HepG2 (cell line): ENCODE data around the gene ZFHX3. TPM values are rescaled to one million over a fixed set of nuclear protein-coding genes. Genes with fewer than 3 reads are reported as not detected.

Experiments
- ATAC-seq: fragments of 200-7000 bp; cut with Tn5 transposase; 3 replicates; pipeline ENCODE4 v1.9.1; 2020; ENCODE audit warnings: mild to moderate bottlenecking, moderate library complexity
- BruUV-seq: library from RNA; stranded (reverse); fragments of 400-500 nt; replicated peaks from 2 replicates; lab custom pipeline; 2021; lab: Mats Ljungman, UMichigan
- CTCF ChIA-PET: fragments of 300-600 bp; formaldehyde crosslinking; extraction: SDS; loops from one replicate; lab custom pipeline; 2021; ENCODE audit warnings: low total read pairs, inconsistent platforms, low intra/inter-chr PET ratio; lab: Yijun Ruan, JAX
- POLR2A ChIA-PET: fragments of 350-600 bp; sonication (Branson Sonifier 250); formaldehyde crosslinking; loops from one replicate; lab custom pipeline; 2020; ENCODE audit warnings: antibody characterized with exemption, inconsistent platforms; lab: Yijun Ruan, JAX
- DNase-seq: peaks from one replicate; pipeline ENCODE4 v3.0.0-alpha.2; 2015; ENCODE audit warnings: low spot score
- FAIRE-seq: peaks from 3 replicates; lab custom pipeline; 2011; peaks lifted over from hg19 to GRCh38; lab: Jason Lieb, UNC
- H2AFZ ChIP-seq: one replicate; pipeline ENCODE4 v1.6.1; 2011; ENCODE audit warnings: low read length, inconsistent platforms
- H3K27ac ChIP-seq: fragments of 300-600 bp; 3 replicates; pipeline ENCODE4 v1.8.0; 2011; ENCODE audit warnings: mixed run types, mild to moderate bottlenecking, mixed read lengths, low read length, inconsistent platforms; ENCODE audit not compliant: insufficient read depth; ENCODE audit errors: extremely low read length
- H3K27me3 ChIP-seq, 2 experiments: fragments of 200-600 bp in 1 of 2; 2 replicates in 1 of 2; 3 replicates in 1 of 2; pipeline versions ENCODE4 v1.6.0 to v1.8.0; 2011; ENCODE audit warnings: low read length in 2 of 2, mild to moderate bottlenecking in 2 of 2, moderate library complexity in 2 of 2, inconsistent platforms in 1 of 2; ENCODE audit not compliant: insufficient read depth in 2 of 2, control insufficient read depth in 1 of 2
- H3K36me3 ChIP-seq, 2 experiments: fragments of 200-600 bp in 1 of 2; replicated peaks in 1 of 2; 2 replicates in 1 of 2; 3 replicates in 1 of 2; pipeline versions ENCODE4 v1.5.1 to v1.8.0; 2011; ENCODE audit warnings: low read length in 2 of 2, inconsistent platforms in 1 of 2; ENCODE audit not compliant: insufficient read depth in 2 of 2, control insufficient read depth in 1 of 2
- H3K4me1 ChIP-seq: 2 replicates; pipeline ENCODE4 v1.5.1; 2012; ENCODE audit warnings: low read length, inconsistent platforms; ENCODE audit not compliant: insufficient read depth
- H3K4me2 ChIP-seq: 2 replicates; pipeline ENCODE4 v1.6.0; 2011; ENCODE audit warnings: low read depth, low read length, inconsistent platforms
- H3K4me3 ChIP-seq, 3 experiments: fragments of 200-600 bp in 1 of 3; sonication (generic), shearing (Covaris generic) in 1 of 3; replicated peaks in 1 of 3; 2 replicates each; pipeline ENCODE4 v1.5.1; 2011 to 2016; ENCODE audit warnings: low read length in 3 of 3, inconsistent platforms in 2 of 3, low read depth in 2 of 3, mild to moderate bottlenecking in 2 of 3, control low read depth in 1 of 3, mixed read lengths in 1 of 3; ENCODE audit not compliant: insufficient read depth in 1 of 3
- H3K79me2 ChIP-seq: one replicate; pipeline ENCODE4 v1.6.1; 2011; ENCODE audit warnings: low read length, inconsistent platforms; ENCODE audit not compliant: insufficient read depth
- H3K9ac ChIP-seq: 2 replicates; pipeline ENCODE4 v1.6.0; 2011; ENCODE audit warnings: mild to moderate bottlenecking, low read depth, low read length, inconsistent platforms; ENCODE audit not compliant: insufficient read depth
- H3K9me3 ChIP-seq: 2 replicates; pipeline ENCODE4 v1.5.1; 2012; ENCODE audit warnings: mild to moderate bottlenecking, low read length
- H4K20me1 ChIP-seq: 2 replicates; pipeline ENCODE4 v1.6.0; 2011; ENCODE audit warnings: inconsistent platforms, mild to moderate bottlenecking, low read length, moderate library complexity; ENCODE audit not compliant: insufficient read depth
- BRD4 ChIP-seq: sonication (generic); formaldehyde crosslinking; IDR thresholded peaks from 2 replicates; pipeline ENCODE4 v1.4.0; 2020; ENCODE audit warnings: missing genetic modification reagents
- FOXJ3 ChIP-seq: sonication (generic); formaldehyde crosslinking; IDR thresholded peaks from 2 replicates; pipeline ENCODE4 v1.4.0; 2020; ENCODE audit warnings: missing genetic modification reagents, mild to moderate bottlenecking, borderline replicate concordance
- PATZ1 ChIP-seq: sonication (generic); formaldehyde crosslinking; IDR thresholded peaks from 2 replicates; pipeline ENCODE4 v1.4.0; 2020; ENCODE audit warnings: missing genetic modification reagents
- PLRG1 ChIP-seq: fragments of 450-650 bp; conservative IDR thresholded peaks from 2 replicates; pipeline ENCODE4 v1.6.1; 2016
- SALL1 ChIP-seq: sonication (generic); formaldehyde crosslinking; IDR thresholded peaks from 2 replicates; pipeline ENCODE4 v1.8.0; 2022; ENCODE audit warnings: mild to moderate bottlenecking, missing genetic modification reagents
- SRSF1 ChIP-seq: fragments of 200-400 bp; formaldehyde crosslinking; optimal IDR thresholded peaks from 2 replicates; pipeline ENCODE3; 2017; ENCODE audit warnings: mild to moderate bottlenecking, low read depth, low read length, moderate library complexity
- ZBTB1 ChIP-seq: sonication (generic); formaldehyde crosslinking; IDR thresholded peaks from 2 replicates; pipeline ENCODE4 v1.4.0; 2020; ENCODE audit warnings: missing genetic modification reagents, borderline replicate concordance
- ZBTB20 ChIP-seq: sonication (generic); formaldehyde crosslinking; IDR thresholded peaks from 2 replicates; pipeline ENCODE4 v1.8.1; 2023; ENCODE audit warnings: missing genetic modification reagents, low read depth, mild to moderate bottlenecking, borderline replicate concordance
- ZEB1 ChIP-seq: IDR thresholded peaks from 2 replicates; pipeline ENCODE4 v1.6.1; 2012; ENCODE audit warnings: mild to moderate bottlenecking, low read depth, inconsistent platforms; ENCODE audit not compliant: insufficient replicate concordance
- ZNF329 ChIP-seq: sonication (generic); formaldehyde crosslinking; IDR thresholded peaks from 2 replicates; pipeline ENCODE4 v1.9.0; 2021; ENCODE audit warnings: low read depth, mild to moderate bottlenecking, missing genetic modification reagents
- ZNF337 ChIP-seq: sonication (generic); formaldehyde crosslinking; IDR thresholded peaks from 2 replicates; pipeline ENCODE4 v1.5.1; 2020; ENCODE audit warnings: missing genetic modification reagents, low read depth, mild to moderate bottlenecking, borderline replicate concordance
- ZNF547 ChIP-seq: sonication (generic); formaldehyde crosslinking; IDR thresholded peaks from 2 replicates; pipeline ENCODE4 v1.5.1; 2020; ENCODE audit warnings: mild to moderate bottlenecking, missing genetic modification reagents
- ZNF580 ChIP-seq: IDR thresholded peaks from 2 replicates; pipeline ENCODE4 v1.6.1; 2016; ENCODE audit warnings: low read depth, borderline replicate concordance
- WGBS: methylation state at CpG from one replicate; pipeline ENCODE4 v1.1.6; 2017; ENCODE audit warnings: low lambda C conversion rate; 5-methylcytosine and 5-hydroxymethylcytosine counted together
- in situ Hi-C: cut with HindIII; loops from 2 replicates; pipeline ENCODE4 v1.10.0; 2017; ENCODE audit warnings: low pct_unique_long_range_greater_than_20kb; ENCODE audit not compliant: extremely low pct_ligation_motif_present
- intact Hi-C: fragments of 100-400 bp; cut with micrococcal nuclease; formaldehyde crosslinking; loops from one replicate; pipeline ENCODE4 v1.10.0; 2022; ENCODE audit not compliant: unreplicated experiment
- polyA plus RNA-seq, 8 experiments: library from polyadenylated mRNA; depleted of rRNA in 3 of 8; stranded (reverse) in 7 of 8; unstranded in 1 of 8; fragments of >200 nt; fragmentation: Illumina TruSeq in 4 of 8; extraction: Trizol in 4 of 8; gene quantifications; 2 replicates each; pipeline versions ENCODE4 v1.2.1 to v1.2.3, GENCODE V29; 2011 to 2016; ENCODE audit warnings: low read depth in 4 of 8, missing spikeins in 1 of 8, mixed read lengths in 1 of 8; ENCODE audit not compliant: insufficient read depth in 1 of 8
- total RNA-seq, 5 experiments: library from RNA; depleted of rRNA; stranded (reverse); fragments of >200 nt; fragmentation: Illumina TruSeq; extraction: Trizol; gene quantifications; 2 replicates each; pipeline ENCODE4 v1.2.3, GENCODE V29; 2016; ENCODE audit warnings: low read depth in 1 of 5
- TF ChIP-seq, protein P1 (sequence below): IDR thresholded peaks from 2 replicates; pipeline ENCODE4 v1.6.1; 2012; ENCODE audit warnings: low read length, improper control_type of control experiment

The ZFHX3 gene
- total and polyA plus RNA-seq, 2 of the 13 experiments (the other 11 are each of a cell fraction or from before 2014, with no cell fraction given): 5.0 to 6.0 TPM

- TF ChIP-seq ZNF547: no peak
- TF ChIP-seq ZEB1: no peak
- TF ChIP-seq ZBTB1 (CRISPR knock-in tag): no peak
- no peak for TF ChIP-seq BRD4 (CRISPR knock-in tag)
These were observed 10.6 kb downstream of the ZFHX3 start (continued) for GRCh38 chr16:73037331-73037745.

- H3K79me2 ChIP-seq: peaks cover 99% of the 10 kb centered on the region
- TF ChIP-seq, protein P1, sequence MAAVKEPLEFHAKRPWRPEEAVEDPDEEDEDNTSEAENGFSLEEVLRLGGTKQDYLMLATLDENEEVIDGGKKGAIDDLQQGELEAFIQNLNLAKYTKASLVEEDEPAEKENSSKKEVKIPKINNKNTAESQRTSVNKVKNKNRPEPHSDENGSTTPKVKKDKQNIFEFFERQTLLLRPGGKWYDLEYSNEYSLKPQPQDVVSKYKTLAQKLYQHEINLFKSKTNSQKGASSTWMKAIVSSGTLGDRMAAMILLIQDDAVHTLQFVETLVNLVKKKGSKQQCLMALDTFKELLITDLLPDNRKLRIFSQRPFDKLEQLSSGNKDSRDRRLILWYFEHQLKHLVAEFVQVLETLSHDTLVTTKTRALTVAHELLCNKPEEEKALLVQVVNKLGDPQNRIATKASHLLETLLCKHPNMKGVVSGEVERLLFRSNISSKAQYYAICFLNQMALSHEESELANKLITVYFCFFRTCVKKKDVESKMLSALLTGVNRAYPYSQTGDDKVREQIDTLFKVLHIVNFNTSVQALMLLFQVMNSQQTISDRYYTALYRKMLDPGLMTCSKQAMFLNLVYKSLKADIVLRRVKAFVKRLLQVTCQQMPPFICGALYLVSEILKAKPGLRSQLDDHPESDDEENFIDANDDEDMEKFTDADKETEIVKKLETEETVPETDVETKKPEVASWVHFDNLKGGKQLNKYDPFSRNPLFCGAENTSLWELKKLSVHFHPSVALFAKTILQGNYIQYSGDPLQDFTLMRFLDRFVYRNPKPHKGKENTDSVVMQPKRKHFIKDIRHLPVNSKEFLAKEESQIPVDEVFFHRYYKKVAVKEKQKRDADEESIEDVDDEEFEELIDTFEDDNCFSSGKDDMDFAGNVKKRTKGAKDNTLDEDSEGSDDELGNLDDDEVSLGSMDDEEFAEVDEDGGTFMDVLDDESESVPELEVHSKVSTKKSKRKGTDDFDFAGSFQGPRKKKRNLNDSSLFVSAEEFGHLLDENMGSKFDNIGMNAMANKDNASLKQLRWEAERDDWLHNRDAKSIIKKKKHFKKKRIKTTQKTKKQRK: no peak
- peak; percentile 14 for TF ChIP-seq SRSF1
- 0 out of 2 replicates have a peak, but pooled peaks have one; percentile 8 for TF ChIP-seq ZNF580 (CRISPR knock-in tag)
- TF ChIP-seq PLRG1: no peak
- TF ChIP-seq FOXJ3 (CRISPR knock-in tag): no peak
- 0 out of 2 replicates have a peak, but pooled peaks have one; percentile 13 for TF ChIP-seq SALL1 (CRISPR knock-in tag)
- TF ChIP-seq ZBTB20: 0 out of 2 replicates have a peak, but pooled peaks have one; percentile 52
- TF ChIP-seq ZNF337 (CRISPR knock-in tag): no peak
- TF ChIP-seq ZNF329 (CRISPR knock-in tag): 0 out of 2 replicates have a peak, but pooled peaks have one; percentile 16
- 0 out of 2 replicates have a peak, but pooled peaks have one; percentile 24 for TF ChIP-seq PATZ1 (CRISPR knock-in tag)
These were observed 11.7 kb downstream of the ZFHX3 start for GRCh38 chr16:73036074-73036826.

More at GRCh38 chr16:73036074-73036826, 11.7 kb downstream of the ZFHX3 start:
- ATAC-seq (no peak), DNase-seq (no peak), FAIRE-seq (no peak)
- Histone ChIP-seq H3K9me3 (no peaks in the 10 kb centered on the region), H3K27ac (peak overlapping the region; percentile 84), H3K36me3 (peaks cover 2 to 11% of the 10 kb centered on the region in 2 experiments; a peak in 2 of 5 replicates), H3K4me1 (peaks cover 97% of the 10 kb centered on the region), H3K4me2 (peak overlapping the region; percentile 83; the same call in 1 of the 2 replicates), H4K20me1 (peaks cover 14% of the 10 kb centered on the region; the same call in 1 of the 2 replicates), H2AFZ (no peak overlapping the region), H3K4me3 (no peak overlapping the region), H3K9ac (no peak overlapping the region; the same call in 1 of the 2 replicates), H3K27me3 (no peaks in the 10 kb centered on the region)
- intact Hi-C loops (no loop called here), in situ Hi-C loops (no loop called here)
- ChIA-PET POLR2A (interaction anchor here (1.3 to 4.2 kb wide), 3 partner anchors 12 to 20 kb away, joined by 3 to 49 read pairs (median 36); partner anchors contain the start of gene ZFHX3), CTCF (no interaction called here)
- no TSS peak for BruUV-seq
- WGBS: 91% methylated on average over 18 of the region's 19 CpGs
